Measurements from ENCODE around the gene CPA2.
A peak's percentile ranks its signal among the peaks of the same experiment; 100 is the strongest.
"Not testable (repeated sequence)": the region's sequence is repeated elsewhere in the genome, so short reads cannot be mapped to it uniquely, and the experiment has no call there.

Gene CPA2

GRCh38 chr7:130309986-130310385 lies 43.3 kb downstream of the CPA2 start:
- DNase-seq (ENCODE audit: low read depth, low spot score) = no peak

GRCh38 chr7:130314305-130314704 lies 47.6 kb downstream of the CPA2 start:
- no peak for DNase-seq (ENCODE audit: low read depth, low spot score)

GRCh38 chr7:130319541-130319940 lies 52.9 kb downstream of the CPA2 start:
- DNase-seq (ENCODE audit: low read depth, low spot score) = no peak

- DNase-seq (ENCODE audit: low read depth, low spot score) = not testable (repeated sequence)
These were observed 55.0 kb downstream of the CPA2 start for GRCh38 chr7:130321542-130322229.

GRCh38 chr7:130322615-130323014 lies 56.0 kb downstream of the CPA2 start:
- no peak for DNase-seq (ENCODE audit: low read depth, low spot score)

GRCh38 chr7:130324306-130324943 lies 57.8 kb downstream of the CPA2 start:
- DNase-seq (ENCODE audit: low read depth, low spot score) = no peak

- DNase-seq (ENCODE audit: low read depth, low spot score) = no peak
These were observed 63.0 kb downstream of the CPA2 start for GRCh38 chr7:130329681-130330080.

- no peak for DNase-seq (ENCODE audit: low read depth, low spot score)
These were observed 65.8 kb downstream of the CPA2 start for GRCh38 chr7:130332259-130333053.

GRCh38 chr7:130333832-130334231 lies 67.2 kb downstream of the CPA2 start:
- no peak for DNase-seq (ENCODE audit: low read depth, low spot score)

- DNase-seq (ENCODE audit: low read depth, low spot score) = peak; percentile 20
These were observed 67.6 kb downstream of the CPA2 start for GRCh38 chr7:130334274-130334673.

- no peak for DNase-seq (ENCODE audit: low read depth, low spot score)
These were observed 70.8 kb downstream of the CPA2 start for GRCh38 chr7:130337410-130337971.

GRCh38 chr7:130338233-130338632 lies 71.6 kb downstream of the CPA2 start:
- no peak for DNase-seq (ENCODE audit: low read depth, low spot score)
